Adrenal gland (tissue), 12 donors: ENCODE measurements around the gene TOR2A. TPM values are rescaled to one million over a fixed set of nuclear protein-coding genes. Genes with fewer than 3 reads are reported as not detected.

ENCODE experiments used
- DNase-seq, 7 donors: peaks; one replicate each; pipeline ENCODE4 v3.0.0-alpha.2; 2019 to 2020
- H3K27ac ChIP-seq, 5 donors: fragments of 200-600 bp; sonication (generic) in 4 of 5; 1 replicate in 3 of 5; 2 replicates in 2 of 5; pipeline versions ENCODE4 v1.5.1 to v1.8.0; 2016 to 2020; ENCODE audit warnings: mild to moderate bottlenecking in 1 of 5
- H3K27me3 ChIP-seq: fragments of 200-600 bp; 2 replicates; pipeline ENCODE4 v1.8.0; 2021
- H3K36me3 ChIP-seq, 2 donors: fragments of 200-600 bp; replicated peaks in 1 of 2; 1 replicate in 1 of 2; 2 replicates in 1 of 2; pipeline versions ENCODE4 v1.5.1 to v1.8.0; 2018 to 2022
- H3K4me1 ChIP-seq, 2 donors: fragments of 200-600 bp; replicated peaks in 1 of 2; 1 replicate in 1 of 2; 2 replicates in 1 of 2; pipeline versions ENCODE4 v1.5.1 to v1.8.0; 2018 to 2021
- H3K4me3 ChIP-seq, 4 donors: fragments of 200-600 bp; sonication (generic) in 3 of 4; one replicate each; pipeline ENCODE4 v1.5.1; 2016 to 2018
- H3K9me3 ChIP-seq, 3 donors: fragments of 200-600 bp; sonication (generic) in 1 of 3; replicated peaks in 1 of 3; 1 replicate in 2 of 3; 2 replicates in 1 of 3; pipeline versions ENCODE4 v1.5.1 to v1.8.0; 2016 to 2021
- POLR2A ChIP-seq, 2 donors: fragments of 450-650 bp; IDR thresholded peaks; one replicate each; pipeline ENCODE4 v1.6.1; 2017; ENCODE audit warnings: antibody characterized with exemption in 2 of 2, mild to moderate bottlenecking in 2 of 2, moderate library complexity in 1 of 2
- WGBS, 4 donors: extraction: QIAGEN DNeasy Blood & Tissue Kit in 2 of 4; methylation state at CpG; one replicate each; pipeline versions ENCODE4 v1.1.5 to v1.1.7; 2013 to 2017; 5-methylcytosine and 5-hydroxymethylcytosine counted together
- intact Hi-C, 2 donors: fragments of 100-400 bp; cut with DNase I; formaldehyde crosslinking; loops; one replicate each; pipeline versions ENCODE4 v1.14.1 to v1.15.0; 2022 to 2023
- polyA plus RNA-seq, 3 donors: library from polyadenylated mRNA; stranded (reverse); fragments of 200-250 nt in 2 of 3; fragments of 350-450 nt in 1 of 3; fragmentation: Illumina TruSeq in 1 of 3; extraction: RNeasy Lipid Tissue Mini Kit (QIAGEN cat#74804) in 1 of 3; gene quantifications; one replicate each; pipeline ENCODE4 v1.2.3, GENCODE V29; 2013 to 2014
- total RNA-seq, 9 donors: library from RNA; depleted of rRNA in 4 of 9; stranded (reverse); fragments of >200 nt in 4 of 9; fragments of 120-200 nt in 1 of 9; fragmentation: NEBNext Ultra II Directional in 1 of 9; extraction: Animal tissue kit (Norgen Biotek cat#: 25700) in 1 of 9; gene quantifications; one replicate each; pipeline versions ENCODE4 v1.1.0 to v1.2.4, GENCODE V29; 2013 to 2023
- TF ChIP-seq, protein P1 (sequence below), 6 experiments: fragments of 450-650 bp in 4 of 6; fragments of 200-600 bp in 2 of 6; sonication (generic) in 1 of 6; IDR thresholded peaks; 1 replicate in 5 of 6; 2 replicates in 1 of 6; pipeline versions ENCODE4 v1.5.1 to v1.8.0; 2016 to 2021; ENCODE audit warnings: antibody characterized with exemption in 6 of 6, mild to moderate bottlenecking in 2 of 6, moderate library complexity in 1 of 6
- donor health status: healthy with polysubstance abuse.
- donor health status: Bipolar disorder and iron deficiency.
- donor health status: DM: yes; HTN: yes; CAD: no.
- donor health status: DM: no; HTN: no; CAD: no.
- donor health status: DM: no; HTN: no; CAD: no.
- donor health status: DM: yes; HTN: yes; CAD: no.

The TOR2A gene
- total and polyA plus RNA-seq, 12 donors = 4.3 to 30.6 (median 16.3) TPM

DNA sequence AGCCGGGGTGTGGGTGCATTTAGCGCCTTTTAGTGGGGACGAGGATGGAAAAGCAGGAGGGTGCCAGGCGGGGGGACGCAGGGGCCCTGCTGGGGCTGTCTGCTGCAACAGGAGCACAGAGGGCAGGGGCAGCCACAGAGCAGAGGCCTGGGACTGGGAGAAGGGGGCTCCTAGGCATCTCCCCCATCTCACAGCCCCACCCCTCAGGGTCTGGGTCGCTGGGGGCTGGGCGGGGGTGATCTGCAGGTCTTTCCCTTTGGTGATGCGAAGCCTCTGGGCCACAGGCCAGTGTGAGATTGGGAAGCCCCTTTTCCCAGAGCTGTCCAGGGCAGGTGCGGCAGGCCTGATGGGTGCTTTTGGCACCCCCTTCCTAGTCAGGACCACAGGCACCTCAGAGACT, 4.8 kb downstream of the TOR2A start:
- H3K36me3 ChIP-seq = peaks cover 0 to 20% of the 10 kb centered on the region in 2 donors
- H3K27me3 ChIP-seq = no peaks in the 10 kb centered on the region
- TF ChIP-seq POLR2A (IDR thresholded peaks at IDR 0.05) = no peak
- TF ChIP-seq, protein P1, sequence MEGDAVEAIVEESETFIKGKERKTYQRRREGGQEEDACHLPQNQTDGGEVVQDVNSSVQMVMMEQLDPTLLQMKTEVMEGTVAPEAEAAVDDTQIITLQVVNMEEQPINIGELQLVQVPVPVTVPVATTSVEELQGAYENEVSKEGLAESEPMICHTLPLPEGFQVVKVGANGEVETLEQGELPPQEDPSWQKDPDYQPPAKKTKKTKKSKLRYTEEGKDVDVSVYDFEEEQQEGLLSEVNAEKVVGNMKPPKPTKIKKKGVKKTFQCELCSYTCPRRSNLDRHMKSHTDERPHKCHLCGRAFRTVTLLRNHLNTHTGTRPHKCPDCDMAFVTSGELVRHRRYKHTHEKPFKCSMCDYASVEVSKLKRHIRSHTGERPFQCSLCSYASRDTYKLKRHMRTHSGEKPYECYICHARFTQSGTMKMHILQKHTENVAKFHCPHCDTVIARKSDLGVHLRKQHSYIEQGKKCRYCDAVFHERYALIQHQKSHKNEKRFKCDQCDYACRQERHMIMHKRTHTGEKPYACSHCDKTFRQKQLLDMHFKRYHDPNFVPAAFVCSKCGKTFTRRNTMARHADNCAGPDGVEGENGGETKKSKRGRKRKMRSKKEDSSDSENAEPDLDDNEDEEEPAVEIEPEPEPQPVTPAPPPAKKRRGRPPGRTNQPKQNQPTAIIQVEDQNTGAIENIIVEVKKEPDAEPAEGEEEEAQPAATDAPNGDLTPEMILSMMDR (IDR thresholded peaks at IDR 0.05) = no peak
- H3K4me3 ChIP-seq = no peak overlapping the region
- peaks cover 6 to 13% of the 10 kb centered on the region in 2 donors for H3K4me1 ChIP-seq
- WGBS, 4 donors = 90 to 95% (median 91%) methylated on average over 5 to 9 of the region's 9 CpGs
- intact Hi-C loops = loop anchor here (5.0 to 10.0 kb wide), 3 partner anchors 138 to 225 kb away; no protein-coding TSS in a partner anchor
- no peak for DNase-seq
- no peaks in the 10 kb centered on the region for H3K9me3 ChIP-seq
- peak overlapping the region in 2 of 5 donors; percentile 18 to 54 for H3K27ac ChIP-seq

DNA sequence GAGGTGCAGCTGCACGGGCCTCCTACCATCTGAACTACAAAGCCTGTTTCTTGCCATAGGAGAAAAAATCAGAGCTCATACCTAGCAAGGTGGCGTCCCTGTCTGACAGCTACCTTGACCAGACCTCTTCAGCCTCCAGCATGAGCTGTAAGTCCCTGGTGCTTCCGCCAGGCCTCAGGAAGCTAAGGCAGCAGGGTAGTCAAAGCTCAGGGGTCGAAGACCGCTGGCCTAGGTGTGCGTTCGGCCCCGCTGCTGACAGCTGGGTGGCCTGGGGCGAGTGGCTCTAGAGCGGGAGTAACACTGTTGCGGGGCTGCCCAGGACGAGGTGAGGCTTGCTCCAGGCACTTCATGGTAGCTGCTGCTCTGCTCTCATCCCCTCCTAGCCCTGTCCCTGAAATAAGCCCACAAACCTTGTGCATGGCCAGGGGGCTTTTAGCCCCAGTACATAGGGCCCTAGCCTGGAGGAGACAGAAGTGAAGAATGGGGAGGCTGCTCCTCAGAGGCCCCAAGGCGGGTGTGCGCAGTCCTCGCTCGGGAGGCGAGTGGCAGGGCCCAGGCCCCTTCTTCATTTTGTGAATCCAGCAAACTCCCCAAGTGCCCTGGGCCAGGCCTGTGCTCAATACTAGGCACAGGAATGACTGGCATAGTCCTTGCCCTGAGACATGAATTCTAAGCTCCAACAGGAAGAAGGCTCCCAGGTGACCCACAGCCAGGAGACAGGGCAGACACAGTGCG, 5.4 kb downstream of the TOR2A start:
- TF ChIP-seq, protein P1 (IDR thresholded peaks at IDR 0.05) = no peak
- TF ChIP-seq POLR2A (IDR thresholded peaks at IDR 0.05) = no peak
- WGBS, 4 donors = 89 to 93% (median 91%) methylated on average over 13 to 18 of the region's 18 CpGs

DNA sequence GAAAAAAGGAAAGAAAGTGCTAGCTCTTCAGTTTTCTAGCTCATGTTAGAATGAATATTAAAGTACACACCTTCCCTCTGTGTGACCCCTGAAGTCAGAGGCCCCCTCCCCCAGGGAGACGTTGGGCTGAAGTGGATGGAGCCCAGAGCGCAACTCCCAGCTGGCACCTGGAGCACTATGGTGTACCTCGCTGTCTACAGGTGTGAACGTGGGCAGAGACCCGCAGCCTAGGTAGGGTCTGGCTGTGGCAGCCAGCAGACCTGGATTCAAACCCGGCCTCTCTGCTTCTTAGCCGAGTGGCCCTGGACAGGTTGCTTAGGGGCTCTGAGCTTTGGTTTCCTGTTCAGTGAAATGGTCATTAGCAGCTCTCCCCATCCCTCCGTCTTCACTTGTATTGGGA, 6.3 kb downstream of the TOR2A start:
- Histone ChIP-seq H3K4me3 (no peak overlapping the region), H3K36me3 (peaks cover 0 to 20% of the 10 kb centered on the region in 2 donors), H3K27me3 (no peaks in the 10 kb centered on the region), H3K27ac (no peak overlapping the region), H3K9me3 (no peaks in the 10 kb centered on the region), H3K4me1 (peaks cover 0 to 6% of the 10 kb centered on the region in 2 donors)
- TF ChIP-seq, protein P1 (IDR thresholded peaks at IDR 0.05) = no peak
- TF ChIP-seq POLR2A (IDR thresholded peaks at IDR 0.05) = no peak
- WGBS, 4 donors = 91 to 93% (median 92%) methylated on average over 5 to 8 of the region's 8 CpGs
- intact Hi-C loops = no loop called here
- no peak for DNase-seq

More for the DNA sequence above, 5.4 kb downstream of the TOR2A start:
- no peak overlapping the region for H3K4me3 ChIP-seq
- DNase-seq = no peak
- no peaks in the 10 kb centered on the region for H3K27me3 ChIP-seq
- H3K36me3 ChIP-seq = peaks cover 0 to 20% of the 10 kb centered on the region in 2 donors
- H3K9me3 ChIP-seq = no peaks in the 10 kb centered on the region
- peaks cover 6 to 13% of the 10 kb centered on the region in 2 donors for H3K4me1 ChIP-seq
- intact Hi-C loops = loop anchor here (5.0 to 10.0 kb wide), 3 partner anchors 137 to 225 kb away; no protein-coding TSS in a partner anchor
- H3K27ac ChIP-seq = no peak overlapping the region

DNA sequence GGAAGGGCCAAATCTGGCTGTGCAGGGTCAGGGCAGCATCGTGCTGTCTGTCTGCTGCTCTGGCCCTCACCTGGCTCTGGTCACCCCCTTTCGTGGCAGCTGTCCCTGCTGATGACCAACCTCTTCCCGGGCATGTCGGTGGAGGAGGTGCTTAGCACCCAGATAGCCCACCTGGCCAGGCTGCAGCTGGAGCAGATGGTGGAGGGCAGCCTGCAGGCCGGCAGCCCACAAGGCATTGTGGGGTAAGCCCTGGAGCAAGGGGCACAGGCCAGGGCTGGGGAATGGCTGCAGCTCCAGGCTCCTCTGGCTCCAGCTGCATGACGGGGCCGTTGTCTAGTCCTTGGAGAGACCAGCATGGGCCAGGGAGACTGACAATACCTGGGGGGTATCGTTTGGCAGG, 8.2 kb downstream of the TOR2A start:
- TF ChIP-seq, protein P1 (IDR thresholded peaks at IDR 0.05) = no peak
- TF ChIP-seq POLR2A (IDR thresholded peaks at IDR 0.05) = no peak
- H3K36me3 ChIP-seq = peaks cover 0 to 7% of the 10 kb centered on the region in 2 donors
- no peak overlapping the region for H3K27ac ChIP-seq
- H3K9me3 ChIP-seq = no peaks in the 10 kb centered on the region
- 73 to 94% (median 83%) methylated on average over 3 to 8 of the region's 8 CpGs for WGBS, 4 donors
- intact Hi-C loops = no loop called here
- peaks cover 0 to 5% of the 10 kb centered on the region in 2 donors for H3K4me1 ChIP-seq
- no peak for DNase-seq
- no peak overlapping the region for H3K4me3 ChIP-seq
- H3K27me3 ChIP-seq = no peaks in the 10 kb centered on the region
